B cell (primary cell): Measurements from ENCODE around the gene ABCD1. TPM values are rescaled to one million over a fixed set of nuclear protein-coding genes. Genes with fewer than 3 reads are reported as not detected.

Experiments
- ATAC-seq: fragments of 200-7000 bp; cut with Tn5 transposase; one replicate; pipeline ENCODE4 v1.10.0; 2021; ENCODE audit warnings: low read depth, mild to moderate bottlenecking, moderate number of reproducible peaks, moderate library complexity
- CTCF ChIA-PET: fragments of 350-600 bp; sonication (Branson Sonifier 250); formaldehyde crosslinking; loops from one replicate; lab custom pipeline; 2021; ENCODE audit warnings: antibody characterized with exemption, inconsistent platforms; lab: Charles Lee
- POLR2A ChIA-PET: fragments of 350-600 bp; sonication (Branson Sonifier 250); formaldehyde crosslinking; loops from one replicate; lab custom pipeline; 2021; ENCODE audit warnings: antibody characterized with exemption; lab: Charles Lee
- DNase-seq: peaks from one replicate; pipeline ENCODE4 v3.0.0; 2013
- H2AFZ ChIP-seq: 2 replicates; pipeline ENCODE4 v1.6.1; 2012; ENCODE audit warnings: mild to moderate bottlenecking, low read depth, low read length; ENCODE audit not compliant: insufficient read depth, poor library complexity, severe bottlenecking
- H3K27ac ChIP-seq, 2 donors: 1 replicate in 1 of 2; 2 replicates in 1 of 2; pipeline ENCODE4 v1.5.1; 2012 to 2013; ENCODE audit warnings: low read length in 2 of 2, mild to moderate bottlenecking in 2 of 2, moderate library complexity in 1 of 2
- H3K27me3 ChIP-seq, 4 experiments: fragments of 200-600 bp in 1 of 4; sonication (generic) in 1 of 4; replicated peaks in 1 of 4; 1 replicate in 2 of 4; 2 replicates in 2 of 4; pipeline versions ENCODE4 v1.6.1 to v1.7.0; 2013 to 2016; ENCODE audit warnings: low read length in 3 of 4, mild to moderate bottlenecking in 2 of 4, mixed read lengths in 1 of 4, moderate library complexity in 1 of 4; ENCODE audit not compliant: insufficient read depth in 4 of 4, control insufficient read depth in 3 of 4; ENCODE audit errors: control extremely low read depth in 1 of 4
- H3K36me3 ChIP-seq, 2 experiments: replicated peaks in 1 of 2; 1 replicate in 1 of 2; 2 replicates in 1 of 2; pipeline versions ENCODE4 v1.6.1 to v1.7.1; 2013; ENCODE audit warnings: low read length in 1 of 2; ENCODE audit not compliant: insufficient read depth in 2 of 2, control insufficient read depth in 1 of 2; ENCODE audit errors: control extremely low read depth in 1 of 2, extremely low read depth in 1 of 2
- H3K4me1 ChIP-seq, 2 donors: fragments of 200-600 bp in 1 of 2; sonication (generic) in 1 of 2; 1 replicate in 1 of 2; 2 replicates in 1 of 2; pipeline versions ENCODE4 v1.5.1 to v1.6.1; 2013 to 2017; ENCODE audit warnings: low read length in 2 of 2; ENCODE audit not compliant: control insufficient read depth in 2 of 2, insufficient read depth in 2 of 2
- H3K4me2 ChIP-seq: replicated peaks from 2 replicates; pipeline ENCODE3; 2012; ENCODE audit warnings: mild to moderate bottlenecking, low read depth, low read length; ENCODE audit not compliant: poor library complexity, severe bottlenecking
- H3K4me3 ChIP-seq, 5 experiments: fragments of 200-600 bp in 1 of 5; sonication (generic) in 1 of 5; 1 replicate in 3 of 5; 2 replicates in 2 of 5; pipeline versions ENCODE4 v1.5.1 to v1.7.0; 2011 to 2016; ENCODE audit warnings: low read length in 4 of 5, mild to moderate bottlenecking in 4 of 5, low read depth in 2 of 5, control low read depth in 1 of 5, moderate library complexity in 1 of 5; ENCODE audit not compliant: insufficient read depth in 1 of 5; ENCODE audit errors: control extremely low read depth in 1 of 5, extremely low read depth in 1 of 5
- H3K79me2 ChIP-seq: fragments of 200-600 bp; sonication (generic); one replicate; pipeline ENCODE4 v1.6.0; 2016; ENCODE audit warnings: low read length; ENCODE audit not compliant: control insufficient read depth, insufficient read depth
- H3K9ac ChIP-seq: fragments of 200-600 bp; sonication (generic); 2 replicates; pipeline ENCODE4 v1.6.1; 2017; ENCODE audit warnings: mild to moderate bottlenecking, low read length, moderate library complexity
- H3K9me3 ChIP-seq, 3 donors: one replicate each; pipeline versions ENCODE4 v1.6.1 to v1.7.1; 2013; ENCODE audit warnings: low read length in 2 of 3; ENCODE audit not compliant: control insufficient read depth in 2 of 3, insufficient read depth in 1 of 3; ENCODE audit errors: control extremely low read depth in 1 of 3
- H4K20me1 ChIP-seq: 2 replicates; pipeline ENCODE4 v1.6.0; 2012; ENCODE audit warnings: mild to moderate bottlenecking, low read length; ENCODE audit not compliant: insufficient read depth, control insufficient read depth, poor library complexity, severe bottlenecking
- H3K27ac Mint-ChIP-seq: one replicate; pipeline ENCODE4 v1.8.0; 2021; ENCODE audit warnings: mixed read lengths
- H3K27me3 Mint-ChIP-seq: one replicate; pipeline ENCODE4 v1.8.0; 2021; ENCODE audit warnings: mixed read lengths
- H3K4me1 Mint-ChIP-seq: one replicate; pipeline ENCODE4 v1.8.0; 2021; ENCODE audit warnings: mixed read lengths
- H3K4me3 Mint-ChIP-seq: one replicate; pipeline ENCODE4 v1.8.0; 2021; ENCODE audit warnings: mixed read lengths
- H3K9me3 Mint-ChIP-seq: one replicate; pipeline ENCODE4 v1.8.0; 2022; ENCODE audit warnings: mixed read lengths; ENCODE audit not compliant: insufficient read depth
- CTCF ChIP-seq: fragments of 200-600 bp; IDR thresholded peaks from one replicate; pipeline ENCODE4 v1.8.0; 2022; ENCODE audit warnings: antibody characterized with exemption, mild to moderate bottlenecking
- EZH2 ChIP-seq: IDR thresholded peaks from 2 replicates; pipeline ENCODE4 v1.6.1; 2012; ENCODE audit warnings: borderline replicate concordance, low read depth, mild to moderate bottlenecking, moderate library complexity, low read length; ENCODE audit not compliant: insufficient read depth, poor library complexity, severe bottlenecking
- WGBS: methylation state at CpG from one replicate; pipeline ENCODE4 v1.1.5; 2013; ENCODE audit warnings: missing lambda C conversion rate; ENCODE audit not compliant: insufficient coverage; 5-methylcytosine and 5-hydroxymethylcytosine counted together
- intact Hi-C: fragments of 100-400 bp; cut with micrococcal nuclease; formaldehyde crosslinking; loops from one replicate; pipeline ENCODE4 v1.10.0; 2022
- polyA plus RNA-seq: library from polyadenylated mRNA; depleted of rRNA; stranded (reverse); fragments of >200 nt; gene quantifications from 2 replicates; pipeline ENCODE4 v1.2.3, GENCODE V29; 2012
- total RNA-seq, 2 donors: library from RNA; stranded (reverse); fragments of 120-200 nt in 1 of 2; gene quantifications; 1 replicate in 1 of 2; 2 replicates in 1 of 2; pipeline versions ENCODE4 v1.2.3 to v1.2.4, GENCODE V29; 2013 to 2022

The ABCD1 gene
- total and polyA plus RNA-seq, 2 donors (not counting 1 experiment from before 2014, with no cell fraction given) = 9.7 to 12.2 TPM

GRCh38 chrX:153782871-153783270 is 58.2 kb downstream of the ABCD1 start:
- H3K4me3 Mint-ChIP-seq = no peak overlapping the region
- Histone ChIP-seq H4K20me1 (no peaks in the 10 kb centered on the region), H3K36me3 (peaks cover 0 to 17% of the 10 kb centered on the region in 2 experiments), H3K4me2 (no peak overlapping the region), H3K79me2 (no peaks in the 10 kb centered on the region), H3K4me1 (no peaks in the 10 kb centered on the region), H3K4me3 (no peak overlapping the region), H3K9ac (no peak overlapping the region), H3K27ac (no peak overlapping the region), H3K9me3 (no peaks in the 10 kb centered on the region), H2AFZ (no peak overlapping the region), H3K27me3 (no peaks in the 10 kb centered on the region)
- ATAC-seq (no peak), DNase-seq (no peak)
- peaks cover 4% of the 10 kb centered on the region for H3K4me1 Mint-ChIP-seq
- intact Hi-C loops = no loop called here
- peaks cover 7% of the 10 kb centered on the region for H3K27me3 Mint-ChIP-seq
- CTCF ChIA-PET = no interaction called here
- POLR2A ChIA-PET = no interaction called here
- H3K9me3 Mint-ChIP-seq = no peaks in the 10 kb centered on the region
- TF ChIP-seq CTCF = no peak
- TF ChIP-seq EZH2 = no peak
- no CpG with 5 or more reads among the region's 14 CpGs for WGBS
- no peak overlapping the region for H3K27ac Mint-ChIP-seq

GRCh38 chrX:153783378-153784013 is 58.8 kb downstream of the ABCD1 start:
- ATAC-seq = no peak
- Mint-ChIP-seq H3K27me3 (peaks cover 7% of the 10 kb centered on the region), H3K27ac (no peak overlapping the region), H3K9me3 (no peaks in the 10 kb centered on the region), H3K4me1 (peaks cover 4% of the 10 kb centered on the region), H3K4me3 (no peak overlapping the region)
- no peaks in the 10 kb centered on the region for H3K79me2 ChIP-seq
- H3K27ac ChIP-seq = no peak overlapping the region
- H3K4me2 ChIP-seq = no peak overlapping the region
- H2AFZ ChIP-seq = no peak overlapping the region
- TF ChIP-seq EZH2 = no peak
- TF ChIP-seq CTCF = no peak
- intact Hi-C loops = no loop called here
- 73% methylated on average over 12 of the region's 24 CpGs for WGBS
- no peak for DNase-seq
- H3K9me3 ChIP-seq = no peaks in the 10 kb centered on the region
- peaks cover 0 to 19% of the 10 kb centered on the region in 2 experiments for H3K36me3 ChIP-seq
- ChIA-PET POLR2A (no interaction called here), CTCF (no interaction called here)
- H3K4me1 ChIP-seq = no peaks in the 10 kb centered on the region
- H4K20me1 ChIP-seq = no peaks in the 10 kb centered on the region
- no peak overlapping the region for H3K4me3 ChIP-seq
- no peaks in the 10 kb centered on the region for H3K27me3 ChIP-seq
- H3K9ac ChIP-seq = no peak overlapping the region
